IMR-90 (cell line): ENCODE results near the gene E2F3.

Experiments used
- BHLHE40 ChIP-seq: fragments of 150-350 bp; IDR thresholded peaks from 2 replicates; pipeline ENCODE4 v1.6.1; 2016; ENCODE audit warnings: mild to moderate bottlenecking, low read depth, low read length
- CHD1 ChIP-seq: IDR thresholded peaks from 2 replicates; pipeline ENCODE4 v1.6.1; 2012; ENCODE audit warnings: low read depth, low read length, improper control_type of control experiment
- CTCF ChIP-seq: conservative IDR thresholded peaks from 2 replicates; pipeline ENCODE4 v1.5.1; 2012; ENCODE audit warnings: mild to moderate bottlenecking, low read depth, low read length, improper control_type of control experiment
- ELK1 ChIP-seq: fragments of 150-350 bp; IDR thresholded peaks from 2 replicates; pipeline ENCODE4 v1.6.1; 2016; ENCODE audit warnings: low read depth, mild to moderate bottlenecking, low read length, moderate library complexity, borderline replicate concordance
- FOS ChIP-seq: fragments of 150-350 bp; IDR thresholded peaks from 2 replicates; pipeline ENCODE4 v1.6.1; 2016; ENCODE audit warnings: low read depth, low read length
- MAZ ChIP-seq: IDR thresholded peaks from 2 replicates; pipeline ENCODE4 v1.6.1; 2012; ENCODE audit warnings: low read depth, mild to moderate bottlenecking, low read length, improper control_type of control experiment, moderate library complexity, borderline replicate concordance
- MXI1 ChIP-seq: IDR thresholded peaks from 2 replicates; pipeline ENCODE4 v1.6.1; 2012; ENCODE audit warnings: low read depth, mild to moderate bottlenecking, low read length, moderate library complexity, borderline replicate concordance
- NFE2L2 ChIP-seq: fragments of 150-350 bp; IDR thresholded peaks from 2 replicates; pipeline ENCODE4 v1.6.1; 2016; ENCODE audit warnings: low read depth, mild to moderate bottlenecking, low read length
- POLR2A ChIP-seq: IDR thresholded peaks from 2 replicates; pipeline ENCODE4 v1.6.1; 2012; ENCODE audit warnings: mild to moderate bottlenecking, low read depth, low read length
- RAD21 ChIP-seq: IDR thresholded peaks from 2 replicates; pipeline ENCODE4 v1.6.1; 2012; ENCODE audit warnings: low read length, improper control_type of control experiment
- RFX5 ChIP-seq: IDR thresholded peaks from 2 replicates; pipeline ENCODE4 v1.8.0; 2012; ENCODE audit warnings: low read depth, mild to moderate bottlenecking, low read length, moderate library complexity
- SMC3 ChIP-seq: fragments of 150-350 bp; IDR thresholded peaks from 2 replicates; pipeline ENCODE4 v1.6.1; 2016; ENCODE audit warnings: low read depth, mild to moderate bottlenecking, antibody characterized with exemption, low read length, moderate library complexity
- USF2 ChIP-seq: fragments of 150-350 bp; IDR thresholded peaks from 2 replicates; pipeline ENCODE4 v1.6.1; 2017; ENCODE audit warnings: mild to moderate bottlenecking, antibody characterized with exemption, low read length, low read depth

GRCh38 chr6:20481281-20481680, 79.6 kb downstream of the E2F3 start:
- TF ChIP-seq CTCF, result no peak
- TF ChIP-seq SMC3, result no peak
- no peak for TF ChIP-seq POLR2A
- no peak for TF ChIP-seq MXI1
- no peak for TF ChIP-seq RAD21
- no peak for TF ChIP-seq FOS
- TF ChIP-seq MAZ, result no peak
- no peak for TF ChIP-seq RFX5
- no peak for TF ChIP-seq ELK1
- no peak for TF ChIP-seq USF2
- TF ChIP-seq NFE2L2, result no peak
- TF ChIP-seq CHD1, result no peak
- TF ChIP-seq BHLHE40, result no peak
